Fibroblast of lung (primary cell): Measurements from ENCODE around the gene PTPRE. TPM values are rescaled to one million over a fixed set of nuclear protein-coding genes. Genes with fewer than 3 reads are reported as not detected.

Experiments used
- DNase-seq, 2 donors: peaks; one replicate each; pipeline versions ENCODE4 v3.0.0 to v3.0.0-alpha.2; 2010; ENCODE audit warnings: low read depth in 2 of 2
- H2AFZ ChIP-seq: 2 replicates; pipeline ENCODE4 v1.5.1; 2012; ENCODE audit warnings: low read length, control low read depth, inconsistent platforms
- H3K27ac ChIP-seq: 2 replicates; pipeline ENCODE4 v1.5.1; 2011; ENCODE audit warnings: low read length, control low read depth; ENCODE audit not compliant: insufficient read depth
- H3K27me3 ChIP-seq: 2 replicates; pipeline ENCODE4 v1.5.1; 2011; ENCODE audit warnings: mild to moderate bottlenecking, low read length; ENCODE audit not compliant: control insufficient read depth, insufficient read depth
- H3K36me3 ChIP-seq: 2 replicates; pipeline ENCODE4 v1.5.1; 2011; ENCODE audit warnings: low read length; ENCODE audit not compliant: control insufficient read depth, insufficient read depth
- H3K4me1 ChIP-seq: 2 replicates; pipeline ENCODE4 v1.5.1; 2011; ENCODE audit warnings: low read length; ENCODE audit not compliant: control insufficient read depth, insufficient read depth; ENCODE audit errors: extremely low read depth
- H3K4me2 ChIP-seq: 2 replicates; pipeline ENCODE4 v1.5.1; 2011; ENCODE audit warnings: low read length, control low read depth; ENCODE audit not compliant: insufficient read depth; ENCODE audit errors: extremely low read depth
- H3K4me3 ChIP-seq, 4 experiments: fragments of 200-600 bp in 1 of 4; sonication (generic) in 1 of 4; replicated peaks in 1 of 4; 2 replicates each; pipeline ENCODE4 v1.5.1; 2011 to 2016; ENCODE audit warnings: low read length in 4 of 4, low read depth in 3 of 4, mild to moderate bottlenecking in 3 of 4, control low read depth in 2 of 4, inconsistent platforms in 1 of 4, mixed read lengths in 1 of 4; ENCODE audit not compliant: insufficient read depth in 1 of 4; ENCODE audit errors: control extremely low read depth in 1 of 4
- H3K79me2 ChIP-seq: 2 replicates; pipeline ENCODE4 v1.5.1; 2012; ENCODE audit warnings: mild to moderate bottlenecking, low read length, inconsistent platforms; ENCODE audit not compliant: control insufficient read depth, insufficient read depth
- H3K9ac ChIP-seq: 2 replicates; pipeline ENCODE4 v1.5.1; 2011; ENCODE audit warnings: mild to moderate bottlenecking, low read length, control low read depth; ENCODE audit not compliant: insufficient read depth
- H3K9me3 ChIP-seq: 2 replicates; pipeline ENCODE4 v1.5.1; 2012; ENCODE audit warnings: low read depth, low read length; ENCODE audit not compliant: control insufficient read depth, insufficient read depth
- H4K20me1 ChIP-seq: 2 replicates; pipeline ENCODE4 v1.5.1; 2011; ENCODE audit warnings: low read length; ENCODE audit not compliant: control insufficient read depth, insufficient read depth; ENCODE audit errors: extremely low read depth
- CTCF ChIP-seq, 2 donors: IDR thresholded peaks in 1 of 2; conservative IDR thresholded peaks in 1 of 2; 1 replicate in 1 of 2; 2 replicates in 1 of 2; pipeline ENCODE4 v1.5.1; 2011 to 2012; ENCODE audit warnings: low read length in 2 of 2, control low read depth in 1 of 2, inconsistent platforms in 1 of 2, low read depth in 1 of 2, mild to moderate bottlenecking in 1 of 2
- EZH2 ChIP-seq: IDR thresholded peaks from 2 replicates; pipeline ENCODE4 v1.5.1; 2012; ENCODE audit warnings: low read length, control low read depth, mild to moderate bottlenecking; ENCODE audit errors: missing control alignments
- polyA plus RNA-seq, 2 donors: library from polyadenylated mRNA; depleted of rRNA in 1 of 2; stranded (reverse) in 1 of 2; unstranded in 1 of 2; fragments of >200 nt; gene quantifications; 2 replicates each; pipeline ENCODE4 v1.2.1, GENCODE V29; 2011 to 2012; ENCODE audit warnings: missing spikeins in 1 of 2
- total RNA-seq: library from RNA; depleted of rRNA; stranded (reverse); fragments of >200 nt; gene quantifications from 2 replicates; pipeline ENCODE4 v1.2.1, GENCODE V29; 2014

PTPRE gene
- total and polyA plus RNA-seq, 2 donors (not counting 1 experiment from before 2014, with no cell fraction given) = 0.75 to 1.8 TPM

GRCh38 chr10:127995939-127996338 lies 89.0 kb downstream of the PTPRE start:
- H3K4me1 ChIP-seq = no peaks in the 10 kb centered on the region
- no peak overlapping the region for H2AFZ ChIP-seq
- H3K27ac ChIP-seq = no peak overlapping the region
- no peaks in the 10 kb centered on the region for H3K27me3 ChIP-seq
- TF ChIP-seq CTCF (conservative IDR thresholded peaks at IDR 0.05 in 1 of 2, IDR thresholded peaks at IDR 0.05 in 1 of 2; ENCODE audit: low read depth in 1 of 2, low read length in 2 of 2) (no peak), EZH2 (no peak)
- no peaks in the 10 kb centered on the region for H3K9me3 ChIP-seq
- no peak for DNase-seq
- H3K36me3 ChIP-seq = no peaks in the 10 kb centered on the region
- no peak overlapping the region for H3K9ac ChIP-seq
- no peak overlapping the region for H3K4me3 ChIP-seq
- H3K4me2 ChIP-seq = no peak overlapping the region
- no peaks in the 10 kb centered on the region for H4K20me1 ChIP-seq
- no peaks in the 10 kb centered on the region for H3K79me2 ChIP-seq

- H3K27ac ChIP-seq = no peak overlapping the region
These were observed 89.7 kb downstream of the PTPRE start for GRCh38 chr10:127996586-127996985.

GRCh38 chr10:127997271-127997670 lies 90.4 kb downstream of the PTPRE start:
- no peak overlapping the region for H2AFZ ChIP-seq
- H3K9me3 ChIP-seq = no peaks in the 10 kb centered on the region
- no peak overlapping the region for H3K4me2 ChIP-seq
- H3K36me3 ChIP-seq = no peaks in the 10 kb centered on the region
- H3K27ac ChIP-seq = no peak overlapping the region
- no peak overlapping the region for H3K4me3 ChIP-seq
- no peaks in the 10 kb centered on the region for H3K27me3 ChIP-seq
- no peak overlapping the region for H3K9ac ChIP-seq
- H3K4me1 ChIP-seq = no peaks in the 10 kb centered on the region
- no peak for DNase-seq
- TF ChIP-seq EZH2 (no peak), CTCF (conservative IDR thresholded peaks at IDR 0.05 in 1 of 2, IDR thresholded peaks at IDR 0.05 in 1 of 2; ENCODE audit: low read depth in 1 of 2, low read length in 2 of 2) (no peak)
- H3K79me2 ChIP-seq = no peaks in the 10 kb centered on the region
- H4K20me1 ChIP-seq = no peaks in the 10 kb centered on the region

More at GRCh38 chr10:127996586-127996985, 89.7 kb downstream of the PTPRE start:
- H3K36me3 ChIP-seq = no peaks in the 10 kb centered on the region
- H3K27me3 ChIP-seq = no peaks in the 10 kb centered on the region
- H3K4me3 ChIP-seq = no peak overlapping the region
- H3K79me2 ChIP-seq = no peaks in the 10 kb centered on the region
- peak; percentile 24 to 44 for DNase-seq
- TF ChIP-seq CTCF (conservative IDR thresholded peaks at IDR 0.05 in 1 of 2, IDR thresholded peaks at IDR 0.05 in 1 of 2; ENCODE audit: low read depth in 1 of 2, low read length in 2 of 2) (no peak), EZH2 (no peak)
- no peaks in the 10 kb centered on the region for H3K4me1 ChIP-seq
- no peak overlapping the region for H3K4me2 ChIP-seq
- H3K9ac ChIP-seq = no peak overlapping the region
- H3K9me3 ChIP-seq = no peaks in the 10 kb centered on the region
- no peaks in the 10 kb centered on the region for H4K20me1 ChIP-seq
- no peak overlapping the region for H2AFZ ChIP-seq
